Duodenal mucosa (tissue), 2 donors: ENCODE results near the gene CEBPA.

ENCODE experiments used
- H3K27ac ChIP-seq: one replicate; pipeline ENCODE4 v1.7.0; 2013; ENCODE audit warnings: low read depth, low read length
- H3K27me3 ChIP-seq, 2 donors: one replicate each; pipeline ENCODE4 v1.7.0; 2013; ENCODE audit warnings: low read length in 2 of 2, control low read depth in 1 of 2; ENCODE audit not compliant: insufficient read depth in 2 of 2, control insufficient read depth in 1 of 2
- H3K36me3 ChIP-seq, 2 donors: one replicate each; pipeline ENCODE4 v1.7.0; 2013; ENCODE audit warnings: low read length in 2 of 2, control low read depth in 1 of 2; ENCODE audit not compliant: insufficient read depth in 2 of 2, control insufficient read depth in 1 of 2
- H3K4me1 ChIP-seq, 2 donors: one replicate each; pipeline ENCODE4 v1.7.0; 2013; ENCODE audit warnings: low read length in 2 of 2, control low read depth in 1 of 2; ENCODE audit not compliant: insufficient read depth in 2 of 2, control insufficient read depth in 1 of 2
- H3K4me3 ChIP-seq, 2 donors: one replicate each; pipeline ENCODE4 v1.7.0; 2013; ENCODE audit warnings: low read length in 2 of 2, low read depth in 1 of 2
- H3K9ac ChIP-seq, 2 donors: one replicate each; pipeline ENCODE4 v1.7.0; 2013; ENCODE audit warnings: low read length in 2 of 2, low read depth in 1 of 2
- H3K9me3 ChIP-seq, 2 donors: one replicate each; pipeline ENCODE4 v1.7.0; 2013; ENCODE audit warnings: low read length in 2 of 2, control low read depth in 1 of 2; ENCODE audit not compliant: control insufficient read depth in 1 of 2

CEBPA gene

GRCh38 chr19:33288666-33289065 lies 13.7 kb downstream of the CEBPA start:
- H3K9me3 ChIP-seq: peaks cover 6 to 11% of the 10 kb centered on the region in 2 donors
- H3K4me3 ChIP-seq: no peak overlapping the region
- no peak overlapping the region for H3K27ac ChIP-seq
- H3K36me3 ChIP-seq: no peaks in the 10 kb centered on the region
- no peaks in the 10 kb centered on the region for H3K27me3 ChIP-seq
- H3K9ac ChIP-seq: no peak overlapping the region
- peaks cover 53 to 58% of the 10 kb centered on the region in 2 donors for H3K4me1 ChIP-seq

GRCh38 chr19:33287927-33288326 lies 14.4 kb downstream of the CEBPA start:
- peaks cover 46 to 51% of the 10 kb centered on the region in 2 donors for H3K4me1 ChIP-seq

GRCh38 chr19:33287438-33287837 lies 14.9 kb downstream of the CEBPA start:
- no peak overlapping the region for H3K27ac ChIP-seq
- no peaks in the 10 kb centered on the region for H3K27me3 ChIP-seq
- H3K9ac ChIP-seq: no peak overlapping the region
- peaks cover 41 to 46% of the 10 kb centered on the region in 2 donors for H3K4me1 ChIP-seq
- peaks cover 6 to 11% of the 10 kb centered on the region in 2 donors for H3K9me3 ChIP-seq
- no peak overlapping the region for H3K4me3 ChIP-seq
- no peaks in the 10 kb centered on the region for H3K36me3 ChIP-seq

More at GRCh38 chr19:33287927-33288326, 14.4 kb downstream of the CEBPA start:
- no peaks in the 10 kb centered on the region for H3K27me3 ChIP-seq
- H3K9ac ChIP-seq: no peak overlapping the region
- H3K4me3 ChIP-seq: no peak overlapping the region
- no peak overlapping the region for H3K27ac ChIP-seq
- no peaks in the 10 kb centered on the region for H3K36me3 ChIP-seq
- peaks cover 6 to 11% of the 10 kb centered on the region in 2 donors for H3K9me3 ChIP-seq

- no peak overlapping the region for H3K27ac ChIP-seq
- no peak overlapping the region for H3K9ac ChIP-seq
- H3K36me3 ChIP-seq: no peaks in the 10 kb centered on the region
- peaks cover 35 to 40% of the 10 kb centered on the region in 2 donors for H3K4me1 ChIP-seq
- H3K9me3 ChIP-seq: peaks cover 6 to 11% of the 10 kb centered on the region in 2 donors
- no peaks in the 10 kb centered on the region for H3K27me3 ChIP-seq
- H3K4me3 ChIP-seq: no peak overlapping the region
Observed at GRCh38 chr19:33286899-33287298, 15.4 kb downstream of the CEBPA start.

- Histone ChIP-seq H3K27me3 (no peaks in the 10 kb centered on the region), H3K36me3 (no peaks in the 10 kb centered on the region), H3K27ac (no peak overlapping the region), H3K9me3 (peaks cover 6 to 11% of the 10 kb centered on the region in 2 donors), H3K4me1 (peaks cover 26 to 28% of the 10 kb centered on the region in 2 donors), H3K4me3 (peak overlapping the region in 1 of 2 donors; percentile 10), H3K9ac (no peak overlapping the region)
Observed at GRCh38 chr19:33285441-33285927, 16.9 kb downstream of the CEBPA start.

GRCh38 chr19:33284756-33285155 lies 17.6 kb downstream of the CEBPA start:
- H3K9me3 ChIP-seq: peaks cover 6 to 11% of the 10 kb centered on the region in 2 donors
- H3K27ac ChIP-seq: no peak overlapping the region
- peaks cover 19 to 21% of the 10 kb centered on the region in 2 donors for H3K4me1 ChIP-seq
- no peaks in the 10 kb centered on the region for H3K36me3 ChIP-seq
- no peaks in the 10 kb centered on the region for H3K27me3 ChIP-seq
- no peak overlapping the region for H3K4me3 ChIP-seq
- H3K9ac ChIP-seq: no peak overlapping the region

- Histone ChIP-seq H3K9me3 (peaks cover 6 to 11% of the 10 kb centered on the region in 2 donors), H3K27ac (no peak overlapping the region), H3K36me3 (no peaks in the 10 kb centered on the region), H3K4me3 (no peak overlapping the region), H3K9ac (no peak overlapping the region), H3K27me3 (no peaks in the 10 kb centered on the region), H3K4me1 (peaks cover 17 to 19% of the 10 kb centered on the region in 2 donors)
Observed at GRCh38 chr19:33284146-33284643, 18.1 kb downstream of the CEBPA start.

GRCh38 chr19:33283589-33283988 lies 18.7 kb downstream of the CEBPA start:
- peaks cover 4 to 5% of the 10 kb centered on the region in 2 donors for H3K9me3 ChIP-seq
- H3K27ac ChIP-seq: no peak overlapping the region
- H3K36me3 ChIP-seq: no peaks in the 10 kb centered on the region
- peaks cover 17 to 19% of the 10 kb centered on the region in 2 donors for H3K4me1 ChIP-seq
- no peak overlapping the region for H3K9ac ChIP-seq
- no peaks in the 10 kb centered on the region for H3K27me3 ChIP-seq
- no peak overlapping the region for H3K4me3 ChIP-seq

- H3K27me3 ChIP-seq: no peaks in the 10 kb centered on the region
- peaks cover 17 to 23% of the 10 kb centered on the region in 2 donors for H3K4me1 ChIP-seq
- no peak overlapping the region for H3K27ac ChIP-seq
- no peak overlapping the region for H3K9ac ChIP-seq
- no peaks in the 10 kb centered on the region for H3K9me3 ChIP-seq
- no peak overlapping the region for H3K4me3 ChIP-seq
- H3K36me3 ChIP-seq: no peaks in the 10 kb centered on the region
Observed at GRCh38 chr19:33282036-33282671, 20.2 kb downstream of the CEBPA start.

- Histone ChIP-seq H3K4me3 (no peak overlapping the region), H3K9me3 (no peaks in the 10 kb centered on the region), H3K27me3 (no peaks in the 10 kb centered on the region), H3K27ac (no peak overlapping the region), H3K9ac (no peak overlapping the region), H3K4me1 (peaks cover 16 to 23% of the 10 kb centered on the region in 2 donors), H3K36me3 (no peaks in the 10 kb centered on the region)
Observed at GRCh38 chr19:33281296-33281926, 20.9 kb downstream of the CEBPA start.
